A673 (cell line): ENCODE measurements around the gene PTPN1. TPM values are rescaled to one million over a fixed set of nuclear protein-coding genes. Genes with fewer than 3 reads are reported as not detected.
A peak's percentile ranks its signal among the peaks of the same experiment; 100 is the strongest.

Experiments used
- BruUV-seq: library from RNA; stranded (reverse); fragments of 400-500 nt; replicated peaks from 2 replicates; lab custom pipeline; 2021; lab: Mats Ljungman, UMichigan
- CTCF ChIA-PET: fragments of 300-600 bp; sonication (Branson Sonifier 250); formaldehyde crosslinking; loops from one replicate; lab custom pipeline; 2022; ENCODE audit warnings: antibody characterized with exemption; lab: Charles Lee
- POLR2A ChIA-PET: fragments of 300-600 bp; sonication (Branson Sonifier 250); formaldehyde crosslinking; loops from one replicate; lab custom pipeline; 2022; ENCODE audit warnings: antibody characterized with exemption; ENCODE audit not compliant: low non-redundant PET; lab: Charles Lee
- DNase-seq: peaks from one replicate; pipeline ENCODE4 v3.0.0-alpha.2; 2015; ENCODE audit warnings: low spot score
- H3K27ac ChIP-seq: fragments of 200-600 bp; sonication (generic); 2 replicates; pipeline ENCODE4 v1.5.1; 2016; ENCODE audit warnings: mixed run types, low read depth, mild to moderate bottlenecking, mixed read lengths, antibody characterized with exemption, low read length; ENCODE audit not compliant: poor library complexity, severe bottlenecking
- H3K27me3 ChIP-seq: fragments of 200-600 bp; sonication (generic); replicated peaks from 2 replicates; pipeline ENCODE4 v1.6.1; 2017; ENCODE audit warnings: mixed run types, low read depth, mild to moderate bottlenecking, mixed read lengths, antibody characterized with exemption, low read length; ENCODE audit not compliant: insufficient read depth, poor library complexity
- H3K36me3 ChIP-seq: fragments of 200-600 bp; sonication (generic); 2 replicates; pipeline ENCODE4 v1.6.1; 2016; ENCODE audit warnings: mixed run types, mild to moderate bottlenecking, mixed read lengths, antibody characterized with exemption, low read length; ENCODE audit not compliant: insufficient read depth, poor library complexity, severe bottlenecking
- H3K4me1 ChIP-seq: fragments of 200-600 bp; sonication (generic); 2 replicates; pipeline ENCODE4 v1.6.1; 2017; ENCODE audit warnings: mixed run types, mild to moderate bottlenecking, mixed read lengths, antibody characterized with exemption, low read length; ENCODE audit not compliant: insufficient read depth, poor library complexity, severe bottlenecking
- H3K4me3 ChIP-seq: fragments of 200-600 bp; sonication (generic); 2 replicates; pipeline ENCODE4 v1.5.1; 2016; ENCODE audit warnings: low read depth, mixed run types, mild to moderate bottlenecking, mixed read lengths, low read length; ENCODE audit not compliant: poor library complexity, severe bottlenecking
- H3K9me3 ChIP-seq: fragments of 200-600 bp; sonication (generic); 2 replicates; pipeline ENCODE4 v1.6.1; 2016; ENCODE audit warnings: mixed run types, low read depth, mild to moderate bottlenecking, mixed read lengths, antibody characterized with exemption, low read length; ENCODE audit not compliant: poor library complexity, severe bottlenecking
- EZH2 ChIP-seq: fragments of 200-600 bp; sonication (generic); IDR thresholded peaks from 2 replicates; pipeline ENCODE4 v1.6.1; 2017; ENCODE audit warnings: borderline replicate concordance, low read depth, mild to moderate bottlenecking, mixed read lengths, antibody characterized with exemption, low read length; ENCODE audit not compliant: poor library complexity, severe bottlenecking
- intact Hi-C: fragments of 100-400 bp; cut with micrococcal nuclease; formaldehyde crosslinking; loops from one replicate; pipeline ENCODE4 v1.10.0; 2022; ENCODE audit not compliant: unreplicated experiment
- total RNA-seq: library from RNA; stranded (reverse); gene quantifications from 2 replicates; pipeline ENCODE4 v1.2.3, GENCODE V29; 2021
- TF ChIP-seq, protein P1 (sequence below): fragments of 300-800, 200-600 bp; sonication (generic); conservative IDR thresholded peaks from 2 replicates; pipeline ENCODE4 v1.5.1; 2017; ENCODE audit warnings: low read depth, mild to moderate bottlenecking, antibody characterized with exemption, low read length, moderate library complexity, mixed read lengths

PTPN1 gene
- total RNA-seq, 1 experiment from 2014 or later, result 47.4 TPM

DNA sequence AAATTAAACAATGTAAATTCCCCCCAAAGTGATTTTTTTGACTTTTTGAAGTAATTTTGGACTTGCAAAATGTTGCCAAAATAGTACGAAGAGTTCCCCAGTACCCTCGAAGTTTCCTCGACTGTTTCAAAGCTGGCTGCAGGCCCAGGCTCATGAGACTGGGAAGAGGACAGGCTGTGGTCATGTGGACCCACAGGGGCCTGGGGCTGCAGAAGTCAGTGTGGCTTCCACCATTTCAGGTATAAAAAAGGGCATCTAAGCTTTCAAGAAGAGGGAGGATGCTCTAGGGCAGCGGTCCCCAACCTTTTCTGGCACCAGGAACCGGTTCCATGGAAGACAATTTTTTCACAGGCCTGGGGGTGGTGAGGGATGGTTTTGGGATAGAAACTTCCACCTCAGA, 75.0 kb downstream of the PTPN1 start:
- TF ChIP-seq EZH2, result no peak
- TF ChIP-seq, protein P1, sequence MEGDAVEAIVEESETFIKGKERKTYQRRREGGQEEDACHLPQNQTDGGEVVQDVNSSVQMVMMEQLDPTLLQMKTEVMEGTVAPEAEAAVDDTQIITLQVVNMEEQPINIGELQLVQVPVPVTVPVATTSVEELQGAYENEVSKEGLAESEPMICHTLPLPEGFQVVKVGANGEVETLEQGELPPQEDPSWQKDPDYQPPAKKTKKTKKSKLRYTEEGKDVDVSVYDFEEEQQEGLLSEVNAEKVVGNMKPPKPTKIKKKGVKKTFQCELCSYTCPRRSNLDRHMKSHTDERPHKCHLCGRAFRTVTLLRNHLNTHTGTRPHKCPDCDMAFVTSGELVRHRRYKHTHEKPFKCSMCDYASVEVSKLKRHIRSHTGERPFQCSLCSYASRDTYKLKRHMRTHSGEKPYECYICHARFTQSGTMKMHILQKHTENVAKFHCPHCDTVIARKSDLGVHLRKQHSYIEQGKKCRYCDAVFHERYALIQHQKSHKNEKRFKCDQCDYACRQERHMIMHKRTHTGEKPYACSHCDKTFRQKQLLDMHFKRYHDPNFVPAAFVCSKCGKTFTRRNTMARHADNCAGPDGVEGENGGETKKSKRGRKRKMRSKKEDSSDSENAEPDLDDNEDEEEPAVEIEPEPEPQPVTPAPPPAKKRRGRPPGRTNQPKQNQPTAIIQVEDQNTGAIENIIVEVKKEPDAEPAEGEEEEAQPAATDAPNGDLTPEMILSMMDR, result no peak
- Histone ChIP-seq H3K27me3 (no peaks in the 10 kb centered on the region), H3K9me3 (no peaks in the 10 kb centered on the region), H3K4me3 (no peak overlapping the region), H3K4me1 (no peaks in the 10 kb centered on the region), H3K27ac (no peak overlapping the region), H3K36me3 (peaks cover 48% of the 10 kb centered on the region)
- DNase-seq, result no peak
- POLR2A ChIA-PET, result interaction anchor here (0.6 kb wide), 1 partner anchor 114 kb away, joined by 4 read pairs; no protein-coding TSS in a partner anchor
- no TSS peak for BruUV-seq
- intact Hi-C loops, result no loop called here
- CTCF ChIA-PET, result no interaction called here

- H3K36me3 ChIP-seq, result peaks cover 43% of the 10 kb centered on the region
Measured at GRCh38 chr20:50585678-50586077, 75.5 kb downstream of the PTPN1 start.

DNA sequence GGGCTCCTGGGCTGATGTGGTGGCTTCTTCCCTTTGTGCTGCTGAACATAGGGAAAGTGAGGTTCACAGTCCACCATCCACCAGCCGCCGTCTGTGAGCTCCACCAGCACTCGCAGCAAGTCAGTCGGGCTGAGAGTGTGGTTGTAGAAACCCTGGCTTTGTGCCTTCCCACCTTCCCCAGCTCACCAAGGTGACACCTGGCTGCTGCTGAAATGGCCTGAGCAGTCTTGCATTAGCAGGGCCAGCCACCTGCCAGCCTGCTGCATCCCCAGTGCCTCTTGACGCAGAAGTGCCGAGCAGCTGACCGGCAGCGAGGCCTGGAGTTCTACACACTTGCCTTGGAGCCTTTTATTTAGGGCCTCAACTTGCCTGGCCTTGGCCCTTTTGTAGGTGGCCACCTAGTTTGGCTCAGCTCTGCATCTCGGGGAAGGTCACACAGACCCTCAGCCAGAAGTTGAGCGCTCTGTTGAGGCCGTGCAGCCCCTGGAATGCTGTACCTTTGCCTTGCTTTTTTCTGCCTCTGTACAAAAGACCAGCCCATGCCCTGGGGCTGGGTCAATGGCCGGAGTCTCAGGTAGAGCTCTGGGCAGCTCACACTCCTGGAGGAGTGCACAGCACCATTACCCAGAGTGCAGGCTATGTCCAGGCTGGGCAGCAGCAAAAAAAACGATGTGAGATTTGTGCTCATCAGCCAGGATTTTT, 76.5 kb downstream of the PTPN1 start:
- CTCF ChIA-PET, result interaction anchor here (0.5 to 1.0 kb wide), 2 partner anchors 13 to 406 kb away, joined by 3 to 5 read pairs; no protein-coding TSS in a partner anchor

More at GRCh38 chr20:50585678-50586077, 75.5 kb downstream of the PTPN1 start:
- BruUV-seq, result no TSS peak
- Histone ChIP-seq H3K4me1 (no peaks in the 10 kb centered on the region), H3K4me3 (no peak overlapping the region), H3K27ac (no peak overlapping the region), H3K9me3 (no peaks in the 10 kb centered on the region), H3K27me3 (no peaks in the 10 kb centered on the region)
- intact Hi-C loops, result no loop called here
- ChIA-PET POLR2A (no interaction called here), CTCF (no interaction called here)
- TF ChIP-seq EZH2, result no peak
- TF ChIP-seq, protein P1, result no peak
- no peak for DNase-seq

More for the DNA sequence above, 76.5 kb downstream of the PTPN1 start:
- DNase-seq, result no peak
- Histone ChIP-seq H3K9me3 (no peaks in the 10 kb centered on the region), H3K27me3 (no peaks in the 10 kb centered on the region), H3K36me3 (peaks cover 34% of the 10 kb centered on the region), H3K27ac (no peak overlapping the region), H3K4me3 (no peak overlapping the region), H3K4me1 (no peaks in the 10 kb centered on the region)
- intact Hi-C loops, result no loop called here
- POLR2A ChIA-PET, result no interaction called here
- TSS peak; percentile 28 for BruUV-seq
- no peak for TF ChIP-seq EZH2
- TF ChIP-seq, protein P1, result no peak
